Gastroesophageal sphincter (tissue), 4 donors: Measurements from ENCODE around the gene MICU1. TPM values are rescaled to one million over a fixed set of nuclear protein-coding genes. Genes with fewer than 3 reads are reported as not detected.

Experiments
- ATAC-seq: fragments of 150-250 bp; one replicate; pipeline ENCODE4 v1.9.1; 2016; ENCODE audit warnings: mild to moderate bottlenecking, moderate library complexity
- H3K27ac ChIP-seq, 4 donors: fragments of 200-600 bp; sonication (generic) in 3 of 4; 1 replicate in 3 of 4; 2 replicates in 1 of 4; pipeline ENCODE4 v1.5.1; 2016 to 2019
- H3K27me3 ChIP-seq: fragments of 200-600 bp; sonication (generic); one replicate; pipeline ENCODE4 v1.5.1; 2019
- H3K36me3 ChIP-seq, 2 donors: fragments of 200-600 bp; sonication (generic); one replicate each; pipeline ENCODE4 v1.5.1; 2019; ENCODE audit warnings: control low read depth in 1 of 2
- H3K4me1 ChIP-seq, 3 donors: fragments of 200-600 bp; sonication (generic); 1 replicate in 2 of 3; 2 replicates in 1 of 3; pipeline ENCODE4 v1.5.1; 2016 to 2019; ENCODE audit warnings: control low read depth in 2 of 3
- H3K4me3 ChIP-seq, 2 donors: fragments of 200-600 bp; sonication (generic); one replicate each; pipeline ENCODE4 v1.5.1; 2019; ENCODE audit warnings: mild to moderate bottlenecking in 1 of 2, moderate library complexity in 1 of 2
- H3K9me3 ChIP-seq, 3 donors: fragments of 200-600 bp; sonication (generic); one replicate each; pipeline ENCODE4 v1.5.1; 2017 to 2019; ENCODE audit warnings: control low read depth in 2 of 3
- CTCF ChIP-seq, 4 experiments: fragments of 200-600 bp in 2 of 4; fragments of 450-650 bp in 2 of 4; sonication (generic) in 1 of 4; IDR thresholded peaks; one replicate each; pipeline ENCODE4 v1.5.1; 2017 to 2019; ENCODE audit warnings: antibody characterized with exemption in 4 of 4, mild to moderate bottlenecking in 2 of 4, moderate library complexity in 2 of 4
- EP300 ChIP-seq: sonication (generic); formaldehyde crosslinking; IDR thresholded peaks from one replicate; pipeline ENCODE4 v1.6.1; 2017; ENCODE audit warnings: antibody characterized with exemption, mild to moderate bottlenecking
- POLR2A ChIP-seq, 2 donors: fragments of 450-650 bp; IDR thresholded peaks; one replicate each; pipeline ENCODE4 v1.6.1; 2017; ENCODE audit warnings: antibody characterized with exemption in 2 of 2, mild to moderate bottlenecking in 2 of 2, moderate library complexity in 1 of 2
- POLR2AphosphoS5 ChIP-seq: sonication (generic); formaldehyde crosslinking; IDR thresholded peaks from one replicate; pipeline ENCODE4 v1.6.1; 2017; ENCODE audit warnings: antibody characterized with exemption
- WGBS, 2 donors: methylation state at CpG; one replicate each; pipeline ENCODE4 v1.1.5; 2018; ENCODE audit warnings: low coverage in 1 of 2; 5-methylcytosine and 5-hydroxymethylcytosine counted together
- total RNA-seq, 4 donors: library from RNA; depleted of rRNA; stranded (reverse); fragments of >200 nt; gene quantifications; one replicate each; pipeline ENCODE4 v1.1.0, GENCODE V29; 2016

The MICU1 gene
- total RNA-seq, 4 donors from 2014 or later = 37.5 to 42.2 (median 40.8) TPM

GRCh38 chr10:72487521-72487920 is 138.4 kb downstream of the MICU1 start:
- no peaks in the 10 kb centered on the region for H3K9me3 ChIP-seq
- H3K36me3 ChIP-seq = peaks cover 0 to 6% of the 10 kb centered on the region in 2 donors
- H3K4me1 ChIP-seq = no peaks in the 10 kb centered on the region
- H3K4me3 ChIP-seq = no peak overlapping the region
- H3K27me3 ChIP-seq = no peaks in the 10 kb centered on the region
- 82 to 84% methylated on average over 3 of the region's 3 CpGs for WGBS, 2 donors
- no peak for TF ChIP-seq POLR2A (IDR thresholded peaks at IDR 0.05)
- TF ChIP-seq CTCF (IDR thresholded peaks at IDR 0.05) = no peak
- TF ChIP-seq EP300 = no peak
- no peak for ATAC-seq
- H3K27ac ChIP-seq = no peak overlapping the region

GRCh38 chr10:72487116-72487515 is 138.8 kb downstream of the MICU1 start:
- Histone ChIP-seq H3K27me3 (no peaks in the 10 kb centered on the region), H3K27ac (no peak overlapping the region), H3K36me3 (peaks cover 0 to 6% of the 10 kb centered on the region in 2 donors), H3K9me3 (no peaks in the 10 kb centered on the region), H3K4me1 (no peaks in the 10 kb centered on the region), H3K4me3 (no peak overlapping the region)
- WGBS, 2 donors = 84 to 86% methylated on average over 4 of the region's 4 CpGs
- ATAC-seq = no peak
- TF ChIP-seq EP300 (no peak), POLR2A (IDR thresholded peaks at IDR 0.05) (no peak), CTCF (IDR thresholded peaks at IDR 0.05) (no peak), POLR2AphosphoS5 (no peak)

- WGBS, 2 donors = 61 to 79% methylated on average over 3 of the region's 3 CpGs
- Histone ChIP-seq H3K36me3 (peaks cover 0 to 6% of the 10 kb centered on the region in 2 donors), H3K27me3 (no peaks in the 10 kb centered on the region), H3K9me3 (no peaks in the 10 kb centered on the region), H3K4me3 (no peak overlapping the region), H3K27ac (no peak overlapping the region), H3K4me1 (no peaks in the 10 kb centered on the region)
- no peak for ATAC-seq
- TF ChIP-seq POLR2A (IDR thresholded peaks at IDR 0.05) = no peak
- no peak for TF ChIP-seq CTCF (IDR thresholded peaks at IDR 0.05)
Observed at GRCh38 chr10:72485701-72486100, 140.2 kb downstream of the MICU1 start.

- Histone ChIP-seq H3K36me3 (peaks cover 0 to 12% of the 10 kb centered on the region in 2 donors), H3K9me3 (no peaks in the 10 kb centered on the region), H3K4me3 (no peak overlapping the region), H3K27me3 (no peaks in the 10 kb centered on the region), H3K27ac (no peak overlapping the region), H3K4me1 (no peaks in the 10 kb centered on the region)
- no peak for ATAC-seq
- TF ChIP-seq EP300 = no peak
- TF ChIP-seq POLR2A (IDR thresholded peaks at IDR 0.05) = no peak
- no peak for TF ChIP-seq POLR2AphosphoS5
- no peak for TF ChIP-seq CTCF (IDR thresholded peaks at IDR 0.05)
- WGBS, 2 donors = 96 to 100% methylated on average over 2 to 3 of the region's 3 CpGs
Observed at GRCh38 chr10:72484521-72484920, 141.4 kb downstream of the MICU1 start.

GRCh38 chr10:72483471-72483870 is 142.4 kb downstream of the MICU1 start:
- ATAC-seq = no peak
- WGBS, 2 donors = 84 to 100% methylated on average over 3 to 5 of the region's 6 CpGs
- no peak for TF ChIP-seq POLR2A (IDR thresholded peaks at IDR 0.05)
- TF ChIP-seq POLR2AphosphoS5 = no peak
- TF ChIP-seq EP300 = no peak
- no peak for TF ChIP-seq CTCF (IDR thresholded peaks at IDR 0.05)
- Histone ChIP-seq H3K4me3 (no peak overlapping the region), H3K9me3 (no peaks in the 10 kb centered on the region), H3K27me3 (no peaks in the 10 kb centered on the region), H3K27ac (no peak overlapping the region), H3K36me3 (peaks cover 0 to 13% of the 10 kb centered on the region in 2 donors), H3K4me1 (no peaks in the 10 kb centered on the region)
